SK-N-SH treated with all-trans-retinoic acid at 6 μM for 48 hours (cell line): ENCODE results near the gene PRTFDC1.

ENCODE experiments used
- ATAC-seq: fragments of 200-7000 bp; cut with Tn5 transposase; 3 replicates; pipeline ENCODE4 v1.9.1; 2020; ENCODE audit warnings: mild to moderate bottlenecking, moderate library complexity
- ARNTL ChIP-seq: fragments of 450-650 bp; formaldehyde crosslinking; IDR thresholded peaks from 2 replicates; pipeline ENCODE4 v1.5.0; 2020; ENCODE audit warnings: low read depth, mild to moderate bottlenecking, moderate library complexity, borderline replicate concordance
- BACH2 ChIP-seq: fragments of 250-450 bp; sonication (Bioruptor Pico); IDR thresholded peaks from 2 replicates; pipeline ENCODE4 v1.9.0; 2021; ENCODE audit warnings: mild to moderate bottlenecking, borderline replicate concordance
- CREB5 ChIP-seq: fragments of 250-450 bp; sonication (Bioruptor Pico); IDR thresholded peaks from 2 replicates; pipeline ENCODE4 v1.5.1; 2020; ENCODE audit warnings: low read depth, mild to moderate bottlenecking, moderate library complexity
- CSDC2 ChIP-seq: fragments of 250-450 bp; sonication (Bioruptor Pico); IDR thresholded peaks from 2 replicates; pipeline ENCODE4 v1.5.0; 2020; ENCODE audit warnings: mild to moderate bottlenecking, moderate library complexity
- CSRNP3 ChIP-seq: fragments of 250-450 bp; sonication (Bioruptor Pico); IDR thresholded peaks from 2 replicates; pipeline ENCODE4 v1.5.1; 2021; ENCODE audit warnings: mild to moderate bottlenecking, moderate library complexity
- ESRRG ChIP-seq: fragments of 250-450 bp; sonication (Bioruptor Pico); IDR thresholded peaks from 2 replicates; pipeline ENCODE4 v1.6.1; 2021; ENCODE audit warnings: mild to moderate bottlenecking
- GLIS3 ChIP-seq: fragments of 250-450 bp; sonication (Bioruptor Pico); IDR thresholded peaks from 2 replicates; pipeline ENCODE4 v1.5.0; 2020; ENCODE audit warnings: mild to moderate bottlenecking, moderate library complexity
- ISL1 ChIP-seq: fragments of 250-450 bp; sonication (Bioruptor Pico); IDR thresholded peaks from 2 replicates; pipeline ENCODE4 v2.1.2; 2022; ENCODE audit warnings: mild to moderate bottlenecking, moderate library complexity
- PATZ1 ChIP-seq: fragments of 250-450 bp; sonication (Bioruptor Pico); IDR thresholded peaks from 2 replicates; pipeline ENCODE4 v1.8.0; 2020; ENCODE audit warnings: mild to moderate bottlenecking, moderate library complexity, borderline replicate concordance
- RARB ChIP-seq: fragments of 250-450 bp; sonication (Bioruptor Pico); IDR thresholded peaks from 2 replicates; pipeline ENCODE4 v1.8.0; 2021; ENCODE audit warnings: mild to moderate bottlenecking, moderate library complexity
- SNAI2 ChIP-seq: fragments of 250-450 bp; sonication (Bioruptor Pico); IDR thresholded peaks from 2 replicates; pipeline ENCODE4 v1.5.0; 2020; ENCODE audit warnings: mild to moderate bottlenecking, moderate library complexity
- TCF4 ChIP-seq: fragments of 250-450 bp; sonication (Bioruptor Pico); IDR thresholded peaks from 2 replicates; pipeline ENCODE4 v1.8.0; 2021; ENCODE audit warnings: mild to moderate bottlenecking, moderate library complexity, borderline replicate concordance
- TSHZ2 ChIP-seq: fragments of 250-450 bp; sonication (Bioruptor Pico); IDR thresholded peaks from 2 replicates; pipeline ENCODE4 v1.5.0; 2020; ENCODE audit warnings: mild to moderate bottlenecking, moderate library complexity
- ZFP3 ChIP-seq: fragments of 250-450 bp; sonication (Bioruptor Pico); IDR thresholded peaks from 2 replicates; pipeline ENCODE4 v1.5.0; 2020; ENCODE audit warnings: mild to moderate bottlenecking, moderate library complexity
- ZFP30 ChIP-seq: fragments of 450-650 bp; formaldehyde crosslinking; IDR thresholded peaks from 2 replicates; pipeline ENCODE4 v1.5.0; 2022; ENCODE audit warnings: mild to moderate bottlenecking, moderate library complexity
- ZNF565 ChIP-seq: fragments of 450-650 bp; formaldehyde crosslinking; conservative IDR thresholded peaks from 2 replicates; pipeline ENCODE4 v1.5.0; 2020; ENCODE audit warnings: low read depth, mild to moderate bottlenecking, moderate library complexity
- ZNF70 ChIP-seq: fragments of 450-650 bp; formaldehyde crosslinking; IDR thresholded peaks from 2 replicates; pipeline ENCODE4 v1.5.0; 2020; ENCODE audit warnings: mild to moderate bottlenecking, moderate library complexity

PRTFDC1 gene

GRCh38 chr10:24854256-24854655 lies 98.2 kb downstream of the PRTFDC1 start (continued):
- TF ChIP-seq PATZ1 (CRISPR knock-in tag), result no peak
- no peak for TF ChIP-seq SNAI2
- no peak for TF ChIP-seq ZFP30 (CRISPR knock-in tag)
- TF ChIP-seq, all 23 proteins: peak for 0

- no peak for ATAC-seq
Measured at GRCh38 chr10:24853661-24854060, 98.7 kb downstream of the PRTFDC1 start.

GRCh38 chr10:24851629-24852028 lies 100.8 kb downstream of the PRTFDC1 start:
- no peak for ATAC-seq
- TF ChIP-seq CSRNP3, result no peak
- no peak for TF ChIP-seq RARB (CRISPR knock-in tag)
- no peak for TF ChIP-seq SNAI2
- no peak for TF ChIP-seq TCF4
- no peak for TF ChIP-seq TSHZ2 (CRISPR knock-in tag)
- no peak for TF ChIP-seq ZFP3 (CRISPR knock-in tag)
- TF ChIP-seq ISL1 (CRISPR knock-in tag), result no peak
- TF ChIP-seq CREB5 (CRISPR knock-in tag), result no peak
- no peak for TF ChIP-seq CSDC2 (CRISPR knock-in tag)
- no peak for TF ChIP-seq PATZ1 (CRISPR knock-in tag)
- TF ChIP-seq ESRRG (CRISPR knock-in tag), result no peak
- no peak for TF ChIP-seq ZNF70 (CRISPR knock-in tag)
- TF ChIP-seq BACH2 (CRISPR knock-in tag), result no peak
- no peak for TF ChIP-seq ZNF565 (CRISPR knock-in tag)

More at GRCh38 chr10:24853661-24854060, 98.7 kb downstream of the PRTFDC1 start:
- TF ChIP-seq RARB (CRISPR knock-in tag) (no peak), ZFP30 (CRISPR knock-in tag) (no peak), TCF4 (no peak), CREB5 (CRISPR knock-in tag) (no peak), PATZ1 (CRISPR knock-in tag) (no peak), ISL1 (CRISPR knock-in tag) (no peak), GLIS3 (CRISPR knock-in tag) (no peak), ARNTL (CRISPR knock-in tag) (no peak), ZNF565 (CRISPR knock-in tag) (no peak), ZFP3 (CRISPR knock-in tag) (no peak)
